ENCODE measurements around the gene AP2A2.

The AP2A2 gene

DNA sequence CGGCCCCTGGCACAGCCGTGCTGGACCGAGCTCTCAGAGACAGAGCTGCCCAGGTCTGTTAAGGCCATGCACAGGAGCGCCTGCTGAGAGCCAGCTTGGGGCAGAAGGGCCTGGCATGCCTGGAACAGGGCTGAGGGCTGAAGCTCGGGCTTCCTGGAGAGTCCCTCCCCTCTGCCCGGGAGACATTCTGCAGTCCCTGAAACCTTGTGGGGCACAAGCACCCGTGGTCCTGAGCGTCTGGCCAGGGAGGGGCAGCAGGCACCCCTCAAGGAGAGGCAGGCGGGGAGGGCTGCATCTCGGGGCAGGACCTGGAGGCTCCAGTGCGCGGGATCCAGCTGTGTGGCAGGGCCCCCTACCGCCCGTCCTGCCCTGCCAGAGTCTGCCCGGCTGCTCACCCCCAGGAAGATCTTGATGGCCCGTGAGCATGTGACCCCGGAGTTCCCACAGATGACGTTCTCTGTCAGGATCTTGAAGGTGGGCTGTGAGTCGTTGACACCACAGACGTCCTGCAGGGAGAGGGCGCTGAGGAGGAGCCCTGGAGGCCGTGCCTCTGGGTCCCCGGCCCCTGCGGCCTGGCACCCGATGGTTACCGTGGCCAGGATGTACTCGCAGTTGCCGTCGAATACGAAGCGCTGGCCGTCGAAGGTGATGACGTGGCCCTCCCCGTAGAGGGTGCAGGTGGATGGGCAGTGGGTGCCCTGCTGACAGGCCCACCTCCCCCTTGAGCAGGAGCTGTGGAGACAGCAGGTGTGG lies 99.9 kb downstream of the AP2A2 start:
- H3K4me3 ChIP-seq (ENCODE audit: control insufficient read depth, low read depth, low read length): no peak overlapping the region
- no peak for DNase-seq (ENCODE audit: low read depth)
- TF ChIP-seq, protein P1, sequence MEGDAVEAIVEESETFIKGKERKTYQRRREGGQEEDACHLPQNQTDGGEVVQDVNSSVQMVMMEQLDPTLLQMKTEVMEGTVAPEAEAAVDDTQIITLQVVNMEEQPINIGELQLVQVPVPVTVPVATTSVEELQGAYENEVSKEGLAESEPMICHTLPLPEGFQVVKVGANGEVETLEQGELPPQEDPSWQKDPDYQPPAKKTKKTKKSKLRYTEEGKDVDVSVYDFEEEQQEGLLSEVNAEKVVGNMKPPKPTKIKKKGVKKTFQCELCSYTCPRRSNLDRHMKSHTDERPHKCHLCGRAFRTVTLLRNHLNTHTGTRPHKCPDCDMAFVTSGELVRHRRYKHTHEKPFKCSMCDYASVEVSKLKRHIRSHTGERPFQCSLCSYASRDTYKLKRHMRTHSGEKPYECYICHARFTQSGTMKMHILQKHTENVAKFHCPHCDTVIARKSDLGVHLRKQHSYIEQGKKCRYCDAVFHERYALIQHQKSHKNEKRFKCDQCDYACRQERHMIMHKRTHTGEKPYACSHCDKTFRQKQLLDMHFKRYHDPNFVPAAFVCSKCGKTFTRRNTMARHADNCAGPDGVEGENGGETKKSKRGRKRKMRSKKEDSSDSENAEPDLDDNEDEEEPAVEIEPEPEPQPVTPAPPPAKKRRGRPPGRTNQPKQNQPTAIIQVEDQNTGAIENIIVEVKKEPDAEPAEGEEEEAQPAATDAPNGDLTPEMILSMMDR (conservative IDR thresholded peaks at IDR 0.05; ENCODE audit: control insufficient read depth, insufficient read depth, low read depth, low read length): no peak

DNA sequence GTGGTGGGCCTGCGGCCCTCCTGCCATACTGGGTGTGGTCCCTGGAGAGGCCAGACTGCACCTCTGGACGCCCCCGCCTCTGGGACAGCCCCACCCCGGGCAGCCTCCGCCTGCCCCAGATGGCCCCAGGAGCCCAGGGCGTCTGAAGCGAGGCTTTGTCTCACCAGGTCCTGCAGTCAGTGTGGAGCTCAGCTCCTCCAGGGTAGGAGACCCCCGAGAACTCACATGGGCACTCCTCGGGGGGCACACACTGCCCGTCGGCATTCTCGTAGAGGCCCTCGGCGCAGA lies 100.4 kb downstream of the AP2A2 start:
- TF ChIP-seq, protein P1 (conservative IDR thresholded peaks at IDR 0.05; ENCODE audit: control insufficient read depth, insufficient read depth, low read depth, low read length): no peak
- H3K4me3 ChIP-seq (ENCODE audit: control insufficient read depth, low read depth, low read length): no peak overlapping the region
- DNase-seq (ENCODE audit: low read depth): no peak

DNA sequence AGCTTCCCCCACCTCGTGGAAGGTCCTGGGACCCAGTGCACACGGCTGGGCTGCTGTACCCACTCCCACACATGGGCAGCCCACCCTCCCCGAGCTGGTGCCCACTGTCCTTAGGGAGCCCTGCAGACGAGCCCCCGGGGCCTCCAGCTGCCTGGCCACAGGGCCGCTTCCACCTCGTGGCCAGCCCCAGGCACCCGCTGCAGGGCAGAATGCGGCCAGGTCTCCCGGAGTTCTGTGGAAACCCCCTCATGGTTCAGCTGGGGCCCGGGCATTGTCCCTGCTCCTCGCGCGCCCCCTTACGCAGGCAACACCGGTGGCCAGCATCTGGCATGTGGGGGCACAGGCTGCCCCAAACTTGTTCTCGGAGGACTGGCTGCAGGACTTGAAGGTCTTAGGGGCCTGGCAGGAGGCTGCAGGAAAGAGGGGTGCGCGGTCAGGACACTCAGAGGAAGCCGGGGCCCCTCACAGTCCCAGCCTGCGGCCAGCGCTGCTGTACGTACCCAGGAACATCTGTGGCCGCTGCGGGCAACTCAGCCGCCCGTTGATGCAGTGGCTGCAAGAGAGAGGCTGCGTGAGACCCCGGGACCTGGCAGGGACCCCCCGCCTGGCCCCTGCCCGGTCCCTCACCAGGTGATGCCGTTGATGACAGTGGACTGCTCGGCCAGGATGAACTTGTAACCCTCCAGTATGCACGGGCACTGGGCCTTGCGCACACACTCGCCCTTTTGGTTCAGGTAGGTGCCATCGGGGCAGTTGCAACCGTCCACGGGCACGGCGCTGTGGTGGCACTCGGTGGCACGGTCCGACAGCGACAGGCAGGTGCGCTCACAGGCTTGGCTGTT lies 101.2 kb downstream of the AP2A2 start:
- no peak for DNase-seq (ENCODE audit: low read depth)
- no peak overlapping the region for H3K4me3 ChIP-seq (ENCODE audit: control insufficient read depth, low read depth, low read length)
- TF ChIP-seq, protein P1 (conservative IDR thresholded peaks at IDR 0.05; ENCODE audit: control insufficient read depth, insufficient read depth, low read depth, low read length): no peak

DNA sequence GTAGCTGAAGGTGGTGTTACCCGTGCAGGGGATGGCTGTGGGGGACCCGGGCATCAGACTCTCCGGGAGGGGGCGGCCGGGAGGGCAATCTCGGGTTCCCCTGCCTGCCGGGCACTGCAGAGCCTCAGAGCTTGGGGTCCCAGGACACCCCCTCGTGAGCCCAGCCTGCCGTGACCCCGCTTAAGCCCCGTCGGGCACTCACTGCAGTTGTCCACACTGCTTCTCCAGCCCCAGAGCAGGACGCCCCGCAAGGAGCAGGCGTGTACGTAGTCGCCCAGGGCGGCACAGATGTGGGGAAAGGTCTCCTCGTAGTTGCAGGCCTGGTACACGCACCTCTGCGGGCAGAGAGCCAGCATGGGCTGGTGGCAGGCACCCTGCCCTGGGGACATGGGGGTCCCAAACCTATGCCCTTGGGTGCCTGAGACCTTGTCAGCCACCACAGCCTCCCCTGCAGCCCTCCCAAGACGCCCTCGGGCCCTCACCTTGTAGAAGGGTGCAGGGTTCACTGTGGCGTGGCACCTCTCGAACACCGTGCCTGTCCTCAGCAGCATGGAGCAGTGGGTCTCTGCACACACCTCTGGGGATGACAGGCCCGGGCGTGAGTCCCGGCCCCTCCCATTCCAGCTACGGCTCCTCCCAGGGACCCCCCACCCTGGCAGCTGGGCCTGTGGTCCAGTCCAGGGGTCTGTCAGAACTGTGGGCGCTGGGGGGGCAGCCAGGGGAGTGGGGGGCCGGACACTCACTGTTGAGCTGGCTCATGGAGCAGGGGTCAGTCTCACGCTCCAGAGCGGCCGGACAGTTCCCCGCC lies 102.0 kb downstream of the AP2A2 start:
- H3K4me3 ChIP-seq (ENCODE audit: control insufficient read depth, low read depth, low read length): no peak overlapping the region
- TF ChIP-seq, protein P1 (conservative IDR thresholded peaks at IDR 0.05; ENCODE audit: control insufficient read depth, insufficient read depth, low read depth, low read length): no peak
- DNase-seq (ENCODE audit: low read depth): no peak

DNA sequence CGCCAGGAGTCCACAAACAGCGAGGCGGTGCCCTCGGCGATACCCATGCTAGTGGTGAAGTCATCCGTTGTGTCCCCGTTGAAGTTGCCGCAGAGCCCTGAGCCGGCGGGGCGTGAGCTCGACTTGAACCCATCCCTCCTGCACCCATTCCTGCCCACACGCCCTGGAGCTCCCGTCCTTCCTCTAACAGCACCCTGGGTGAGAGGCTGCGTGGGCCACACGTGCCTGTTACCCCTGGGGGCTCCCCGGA lies 102.5 kb downstream of the AP2A2 start:
- no peak for DNase-seq (ENCODE audit: low read depth)
- H3K4me3 ChIP-seq (ENCODE audit: control insufficient read depth, low read depth, low read length): no peak overlapping the region
- TF ChIP-seq, protein P1 (conservative IDR thresholded peaks at IDR 0.05; ENCODE audit: control insufficient read depth, insufficient read depth, low read depth, low read length): no peak

DNA sequence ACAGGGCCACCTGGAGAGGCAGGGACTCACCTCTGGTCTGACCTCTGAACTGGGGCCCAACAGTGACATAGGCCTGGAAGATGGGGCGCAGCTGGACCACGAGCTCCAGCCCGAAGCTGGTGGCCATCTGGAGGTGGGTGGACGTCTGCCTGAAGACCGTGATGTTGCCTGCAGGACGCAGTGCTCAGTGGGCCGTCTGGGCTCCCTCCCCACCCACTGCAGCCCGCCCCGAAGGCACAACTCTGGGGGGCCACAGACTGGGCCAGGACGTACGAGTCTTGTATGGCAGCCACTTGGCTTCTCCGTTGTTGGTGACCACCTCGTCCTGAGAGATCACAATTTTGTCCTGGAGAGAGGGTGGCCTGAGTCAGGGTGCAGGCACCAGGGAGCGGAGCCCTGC lies 102.9 kb downstream of the AP2A2 start:
- DNase-seq (ENCODE audit: low read depth): no peak
- no peak overlapping the region for H3K4me3 ChIP-seq (ENCODE audit: control insufficient read depth, low read depth, low read length)
- TF ChIP-seq, protein P1 (conservative IDR thresholded peaks at IDR 0.05; ENCODE audit: control insufficient read depth, insufficient read depth, low read depth, low read length): no peak
